ENCODE data around the gene TTLL11. TPM values are rescaled to one million over a fixed set of nuclear protein-coding genes. Genes with fewer than 3 reads are reported as not detected.
A peak's percentile ranks its signal among the peaks of the same experiment; 100 is the strongest.

Gene TTLL11
- total RNA-seq, 6 experiments from 2014 or later, result 6.9 to 10.2 (median 8.3) TPM

- H3K36me3 Mint-ChIP-seq (ENCODE audit: low read depth), result peaks cover 3% of the 10 kb centered on the region; the same call in 1 of the 2 replicates
- H3K27me3 Mint-ChIP-seq (ENCODE audit: insufficient read depth), result peaks cover 5% of the 10 kb centered on the region
- H3K4me3 Mint-ChIP-seq, result no peak overlapping the region
- H3K27ac Mint-ChIP-seq, result peak overlapping the region; percentile 35; the same call in 1 of the 2 replicates
- peaks cover 3% of the 10 kb centered on the region; the same call in 1 of the 2 replicates for H3K9me3 Mint-ChIP-seq
- TF ChIP-seq CTCF (IDR thresholded peaks at IDR 0.05), result no peak
- no peak for DNase-seq
- peaks cover 46% of the 10 kb centered on the region for H3K4me1 Mint-ChIP-seq (ENCODE audit: low read depth)
Measured at GRCh38 chr9:121890746-121891145, 202.4 kb downstream of the TTLL11 start.

- peak; percentile 65 for DNase-seq
- Mint-ChIP-seq H3K4me3 (no peak overlapping the region), H3K9me3 (peaks cover 3% of the 10 kb centered on the region; the same call in 1 of the 2 replicates), H3K27me3 (ENCODE audit: insufficient read depth) (peaks cover 5% of the 10 kb centered on the region), H3K4me1 (ENCODE audit: low read depth) (peaks cover 52% of the 10 kb centered on the region), H3K27ac (peak overlapping the region; percentile 35), H3K36me3 (ENCODE audit: low read depth) (peaks cover 3% of the 10 kb centered on the region; the same call in 1 of the 2 replicates)
- TF ChIP-seq CTCF (IDR thresholded peaks at IDR 0.05), result no peak
Measured at GRCh38 chr9:121889990-121890563, 203.0 kb downstream of the TTLL11 start.

- Mint-ChIP-seq H3K27ac (peak overlapping the region; percentile 93), H3K4me1 (ENCODE audit: low read depth) (peaks cover 69% of the 10 kb centered on the region), H3K36me3 (ENCODE audit: low read depth) (no peaks in the 10 kb centered on the region), H3K4me3 (peak overlapping the region; percentile 62), H3K9me3 (no peaks in the 10 kb centered on the region), H3K27me3 (ENCODE audit: insufficient read depth) (peaks cover 5% of the 10 kb centered on the region)
- DNase-seq, result peak; percentile 82
- no peak for TF ChIP-seq CTCF (IDR thresholded peaks at IDR 0.05)
Measured at GRCh38 chr9:121888438-121888775, 204.7 kb downstream of the TTLL11 start.

GRCh38 chr9:121887553-121888437 is 205.3 kb downstream of the TTLL11 start:
- H3K27ac Mint-ChIP-seq, result peak overlapping the region; percentile 93
- no peak for DNase-seq
- peak overlapping the region; percentile 62 for H3K4me3 Mint-ChIP-seq
- no peaks in the 10 kb centered on the region for H3K9me3 Mint-ChIP-seq
- H3K36me3 Mint-ChIP-seq (ENCODE audit: low read depth), result no peaks in the 10 kb centered on the region
- H3K4me1 Mint-ChIP-seq (ENCODE audit: low read depth), result peaks cover 75% of the 10 kb centered on the region
- no peak for TF ChIP-seq CTCF (IDR thresholded peaks at IDR 0.05)
- peaks cover 5% of the 10 kb centered on the region for H3K27me3 Mint-ChIP-seq (ENCODE audit: insufficient read depth)

- Mint-ChIP-seq H3K27me3 (ENCODE audit: insufficient read depth) (peaks cover 5% of the 10 kb centered on the region), H3K36me3 (ENCODE audit: low read depth) (no peaks in the 10 kb centered on the region), H3K27ac (peak overlapping the region; percentile 93; the same call in 1 of the 2 replicates), H3K4me1 (ENCODE audit: low read depth) (peaks cover 81% of the 10 kb centered on the region), H3K4me3 (no peak overlapping the region), H3K9me3 (no peaks in the 10 kb centered on the region)
- no peak for TF ChIP-seq CTCF (IDR thresholded peaks at IDR 0.05)
- DNase-seq, result no peak
Measured at GRCh38 chr9:121886759-121887485, 206.2 kb downstream of the TTLL11 start.
